SK-N-SH (cell line): ENCODE measurements around the gene VLDLR. TPM values are rescaled to one million over a fixed set of nuclear protein-coding genes. Genes with fewer than 3 reads are reported as not detected.

Experiments
- CTCF ChIA-PET: fragments of 300-600, 350-600 bp; formaldehyde crosslinking; extraction: SDS; loops from one replicate; lab custom pipeline; 2021; lab: Yijun Ruan, JAX
- POLR2A ChIA-PET: fragments of 350-600 bp; sonication (Branson Sonifier 250); formaldehyde crosslinking; extraction: SDS; loops from one replicate; lab custom pipeline; 2020; ENCODE audit warnings: antibody characterized with exemption, inconsistent platforms; lab: Yijun Ruan, JAX
- DNase-seq: peaks from one replicate; pipeline ENCODE4 v3.0.0; 2012
- H2AFZ ChIP-seq: fragments of 200-600 bp; sonication (generic); 2 replicates; pipeline ENCODE4 v1.8.1; 2016; ENCODE audit warnings: antibody characterized with exemption, mild to moderate bottlenecking, low read depth
- H3F3A ChIP-seq: fragments of 200-600 bp; sonication (generic); replicated peaks from 2 replicates; pipeline ENCODE3; 2016; ENCODE audit warnings: antibody characterized with exemption, mild to moderate bottlenecking; ENCODE audit not compliant: insufficient read depth
- H3K27ac ChIP-seq, 2 experiments: fragments of 200-500 bp in 1 of 2; fragments of 200-600 bp in 1 of 2; sonication (Bioruptor generic) in 1 of 2; sonication (generic), shearing (Covaris generic) in 1 of 2; 2 replicates each; pipeline versions ENCODE4 v1.5.1 to v1.6.1; 2014 to 2016; ENCODE audit warnings: low read depth in 2 of 2, inconsistent platforms in 1 of 2, low read length in 1 of 2, mild to moderate bottlenecking in 1 of 2, mixed read lengths in 1 of 2
- H3K27me3 ChIP-seq: fragments of 200-600 bp; sonication (generic), shearing (Covaris generic); 2 replicates; pipeline ENCODE4 v1.6.1; 2016; ENCODE audit warnings: mixed run types; ENCODE audit not compliant: insufficient read depth
- H3K36me3 ChIP-seq, 2 experiments: fragments of 200-500 bp in 1 of 2; fragments of 200-600 bp in 1 of 2; sonication (Bioruptor generic) in 1 of 2; sonication (generic) in 1 of 2; replicated peaks in 1 of 2; 2 replicates each; pipeline versions ENCODE3 to v1.5.1; 2014 to 2016; ENCODE audit warnings: low read length in 1 of 2, mild to moderate bottlenecking in 1 of 2; ENCODE audit not compliant: insufficient read depth in 2 of 2, control insufficient read depth in 1 of 2
- H3K4me1 ChIP-seq, 2 experiments: fragments of 200-500 bp in 1 of 2; fragments of 200-600 bp in 1 of 2; sonication (Bioruptor generic) in 1 of 2; sonication (generic), shearing (Covaris generic) in 1 of 2; 2 replicates each; pipeline versions ENCODE4 v1.5.1 to v1.6.1; 2014 to 2016; ENCODE audit warnings: low read depth in 1 of 2, low read length in 1 of 2, mixed run types in 1 of 2; ENCODE audit not compliant: insufficient read depth in 2 of 2, control insufficient read depth in 1 of 2
- H3K4me2 ChIP-seq: fragments of 200-600 bp; sonication (generic), shearing (Covaris generic); 2 replicates; pipeline ENCODE4 v1.6.1; 2017; ENCODE audit warnings: mixed run types
- H3K4me3 ChIP-seq, 2 experiments: fragments of 200-500 bp in 1 of 2; fragments of 200-600 bp in 1 of 2; sonication (Bioruptor generic) in 1 of 2; sonication (generic), shearing (Covaris generic) in 1 of 2; 2 replicates each; pipeline versions ENCODE4 v1.5.1 to v1.8.1; 2014 to 2016; ENCODE audit warnings: low read depth in 2 of 2, inconsistent platforms in 1 of 2, low read length in 1 of 2, mild to moderate bottlenecking in 1 of 2, mixed read lengths in 1 of 2, moderate library complexity in 1 of 2
- H3K79me2 ChIP-seq: fragments of 200-600 bp; sonication (generic); 2 replicates; pipeline ENCODE4 v1.8.1; 2017; ENCODE audit warnings: mild to moderate bottlenecking; ENCODE audit not compliant: insufficient read depth
- H3K9ac ChIP-seq: fragments of 200-600 bp; sonication (generic); 2 replicates; pipeline ENCODE4 v1.6.1; 2017; ENCODE audit warnings: mixed run types
- H3K9me2 ChIP-seq: fragments of 200-600 bp; sonication (generic); 2 replicates; pipeline ENCODE4 v1.6.1; 2017; ENCODE audit warnings: mixed run types
- H3K9me3 ChIP-seq: fragments of 200-600 bp; sonication (generic); 2 replicates; pipeline ENCODE4 v1.6.1; 2017; ENCODE audit warnings: mixed run types, mild to moderate bottlenecking, moderate library complexity
- H4K20me1 ChIP-seq: fragments of 200-600 bp; sonication (generic); 2 replicates; pipeline ENCODE4 v1.6.1; 2017; ENCODE audit warnings: mild to moderate bottlenecking, mixed run types; ENCODE audit not compliant: insufficient read depth
- ELF1 ChIP-seq: IDR thresholded peaks from 2 replicates; pipeline ENCODE4 v1.4.0; 2012
- EP300 ChIP-seq, 2 experiments: IDR thresholded peaks; 2 replicates each; pipeline versions ENCODE4 v1.4.0 to v1.6.1; 2012; ENCODE audit warnings: borderline replicate concordance in 1 of 2, low read depth in 1 of 2, low read length in 1 of 2
- EZH2phosphoT487 ChIP-seq: fragments of 200-600 bp; sonication (generic); IDR thresholded peaks from 2 replicates; pipeline ENCODE4 v1.6.1; 2017; ENCODE audit warnings: low read depth, mixed run types, mild to moderate bottlenecking, antibody characterized with exemption, moderate library complexity, borderline replicate concordance
- MAX ChIP-seq: IDR thresholded peaks from 2 replicates; pipeline ENCODE4 v1.4.0; 2012; ENCODE audit warnings: low read depth
- MEF2A ChIP-seq: IDR thresholded peaks from 2 replicates; pipeline ENCODE4 v1.4.0; 2012; ENCODE audit warnings: low read depth, borderline replicate concordance
- NFIC ChIP-seq: IDR thresholded peaks from 2 replicates; pipeline ENCODE4 v1.4.0; 2012; ENCODE audit warnings: borderline replicate concordance
- NRF1 ChIP-seq: IDR thresholded peaks from 2 replicates; pipeline ENCODE4 v1.6.1; 2012; ENCODE audit warnings: low read depth, mild to moderate bottlenecking, low read length
- PBX3 ChIP-seq: IDR thresholded peaks from 2 replicates; pipeline ENCODE4; 2012
- USF1 ChIP-seq: IDR thresholded peaks from 2 replicates; pipeline ENCODE4 v1.4.0; 2012; ENCODE audit warnings: low read depth, borderline replicate concordance
- WGBS: methylation state at CpG from one replicate; pipeline ENCODE4 v1.1.6; 2017; ENCODE audit warnings: low lambda C conversion rate; 5-methylcytosine and 5-hydroxymethylcytosine counted together
- polyA plus RNA-seq, 3 experiments: library from polyadenylated mRNA; depleted of rRNA; stranded (reverse); fragments of >200 nt; gene quantifications; 2 replicates each; pipeline ENCODE4 v1.2.3, GENCODE V29; 2012
- TF ChIP-seq, protein P1 (sequence below): IDR thresholded peaks from 2 replicates; pipeline ENCODE4 v1.6.1; 2012; ENCODE audit warnings: mild to moderate bottlenecking, low read depth, low read length, moderate library complexity

Gene VLDLR
- polyA plus RNA-seq, 1 of the 3 experiments (the other 2 are of a cell fraction) = 9.2 TPM

DNA sequence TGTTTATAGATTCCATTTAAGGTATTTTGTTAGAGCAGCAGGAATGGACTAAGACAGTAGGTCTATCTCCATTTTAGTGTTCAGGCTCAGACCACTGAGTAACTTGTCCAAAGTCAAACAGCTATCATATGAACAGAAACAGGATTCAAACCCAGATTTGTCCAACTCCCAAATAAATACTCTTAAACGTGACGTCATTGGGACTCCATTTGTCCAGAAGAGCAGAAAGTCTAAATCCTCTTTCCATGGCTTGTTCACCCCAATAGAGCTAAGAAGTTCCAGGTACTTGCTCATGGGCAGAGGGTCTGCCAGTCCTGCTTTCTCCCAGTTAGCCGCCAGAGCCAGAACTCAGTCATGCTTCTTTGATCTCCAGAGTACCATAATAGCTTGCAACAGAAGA, 16.3 kb upstream of the VLDLR start:
- H3K9me2 ChIP-seq = no peaks in the 10 kb centered on the region
- no peak overlapping the region for H2AFZ ChIP-seq
- no peak overlapping the region for H3K9ac ChIP-seq
- no peaks in the 10 kb centered on the region for H3K36me3 ChIP-seq
- H3K79me2 ChIP-seq = no peaks in the 10 kb centered on the region
- peaks cover 0 to 6% of the 10 kb centered on the region in 2 experiments; a peak in 2 of 4 replicates for H3K4me1 ChIP-seq
- H3K4me3 ChIP-seq = no peak overlapping the region
- WGBS = 77% methylated on average over 3 of the region's 3 CpGs
- H3F3A ChIP-seq = no peaks in the 10 kb centered on the region
- TF ChIP-seq NRF1 (no peak), PBX3 (no peak), EZH2phosphoT487 (no peak), NFIC (no peak), EP300 (IDR thresholded peaks at IDR 0.05; ENCODE audit: borderline replicate concordance in 1 of 2, low read depth in 1 of 2, low read length in 1 of 2) (no peak), ELF1 (no peak), MEF2A (no peak), MAX (no peak)
- no peak overlapping the region for H3K27ac ChIP-seq
- no peaks in the 10 kb centered on the region for H3K27me3 ChIP-seq
- POLR2A ChIA-PET = no interaction called here
- no peak overlapping the region for H3K4me2 ChIP-seq
- H3K9me3 ChIP-seq = no peaks in the 10 kb centered on the region
- CTCF ChIA-PET = interaction anchor here (0.6 kb wide), 1 partner anchor 23 kb away, joined by 3 read pairs; no protein-coding TSS in a partner anchor
- DNase-seq = no peak
- H4K20me1 ChIP-seq = no peaks in the 10 kb centered on the region

GRCh38 chr9:2608276-2608675, 13.3 kb upstream of the VLDLR start:
- Histone ChIP-seq H2AFZ (no peak overlapping the region), H4K20me1 (no peaks in the 10 kb centered on the region), H3F3A (no peaks in the 10 kb centered on the region), H3K4me1 (no peaks in the 10 kb centered on the region), H3K79me2 (no peaks in the 10 kb centered on the region), H3K9me3 (no peaks in the 10 kb centered on the region), H3K36me3 (no peaks in the 10 kb centered on the region), H3K4me2 (no peak overlapping the region)
- WGBS = 60% methylated on average over 2 of the region's 2 CpGs
- POLR2A ChIA-PET = no interaction called here
- CTCF ChIA-PET = no interaction called here
- no peak for TF ChIP-seq USF1
- TF ChIP-seq, all 33 proteins: peak for 0
- Histone ChIP-seq H3K27ac (no peak overlapping the region), H3K27me3 (no peaks in the 10 kb centered on the region), H3K9me2 (no peaks in the 10 kb centered on the region), H3K4me3 (no peak overlapping the region), H3K9ac (no peak overlapping the region)
- no peak for DNase-seq

GRCh38 chr9:2610985-2611384, 10.6 kb upstream of the VLDLR start:
- no peaks in the 10 kb centered on the region for H3K36me3 ChIP-seq
- no peak overlapping the region for H3K9ac ChIP-seq
- no peak overlapping the region for H3K4me2 ChIP-seq
- no peaks in the 10 kb centered on the region for H4K20me1 ChIP-seq
- DNase-seq = no peak
- H3K9me3 ChIP-seq = no peaks in the 10 kb centered on the region
- H3K9me2 ChIP-seq = no peaks in the 10 kb centered on the region
- H3K27me3 ChIP-seq = no peaks in the 10 kb centered on the region
- WGBS = 74% methylated on average over 2 of the region's 2 CpGs
- H3K4me3 ChIP-seq = no peak overlapping the region
- ChIA-PET CTCF (interaction anchor here (1.6 kb wide), 1 partner anchor 465 kb away, joined by 3 read pairs; no protein-coding TSS in a partner anchor), POLR2A (no interaction called here)
- no peak overlapping the region for H2AFZ ChIP-seq
- TF ChIP-seq USF1 = no peak
- TF ChIP-seq, protein P1, sequence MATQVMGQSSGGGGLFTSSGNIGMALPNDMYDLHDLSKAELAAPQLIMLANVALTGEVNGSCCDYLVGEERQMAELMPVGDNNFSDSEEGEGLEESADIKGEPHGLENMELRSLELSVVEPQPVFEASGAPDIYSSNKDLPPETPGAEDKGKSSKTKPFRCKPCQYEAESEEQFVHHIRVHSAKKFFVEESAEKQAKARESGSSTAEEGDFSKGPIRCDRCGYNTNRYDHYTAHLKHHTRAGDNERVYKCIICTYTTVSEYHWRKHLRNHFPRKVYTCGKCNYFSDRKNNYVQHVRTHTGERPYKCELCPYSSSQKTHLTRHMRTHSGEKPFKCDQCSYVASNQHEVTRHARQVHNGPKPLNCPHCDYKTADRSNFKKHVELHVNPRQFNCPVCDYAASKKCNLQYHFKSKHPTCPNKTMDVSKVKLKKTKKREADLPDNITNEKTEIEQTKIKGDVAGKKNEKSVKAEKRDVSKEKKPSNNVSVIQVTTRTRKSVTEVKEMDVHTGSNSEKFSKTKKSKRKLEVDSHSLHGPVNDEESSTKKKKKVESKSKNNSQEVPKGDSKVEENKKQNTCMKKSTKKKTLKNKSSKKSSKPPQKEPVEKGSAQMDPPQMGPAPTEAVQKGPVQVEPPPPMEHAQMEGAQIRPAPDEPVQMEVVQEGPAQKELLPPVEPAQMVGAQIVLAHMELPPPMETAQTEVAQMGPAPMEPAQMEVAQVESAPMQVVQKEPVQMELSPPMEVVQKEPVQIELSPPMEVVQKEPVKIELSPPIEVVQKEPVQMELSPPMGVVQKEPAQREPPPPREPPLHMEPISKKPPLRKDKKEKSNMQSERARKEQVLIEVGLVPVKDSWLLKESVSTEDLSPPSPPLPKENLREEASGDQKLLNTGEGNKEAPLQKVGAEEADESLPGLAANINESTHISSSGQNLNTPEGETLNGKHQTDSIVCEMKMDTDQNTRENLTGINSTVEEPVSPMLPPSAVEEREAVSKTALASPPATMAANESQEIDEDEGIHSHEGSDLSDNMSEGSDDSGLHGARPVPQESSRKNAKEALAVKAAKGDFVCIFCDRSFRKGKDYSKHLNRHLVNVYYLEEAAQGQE = no peak
- no peaks in the 10 kb centered on the region for H3K4me1 ChIP-seq
- no peaks in the 10 kb centered on the region for H3F3A ChIP-seq
- no peaks in the 10 kb centered on the region for H3K79me2 ChIP-seq
- H3K27ac ChIP-seq = no peak overlapping the region
